Thoracic aorta (tissue), 2 donors: ENCODE measurements around the gene DAB2. TPM values are rescaled to one million over a fixed set of nuclear protein-coding genes. Genes with fewer than 3 reads are reported as not detected.
A peak's percentile ranks its signal among the peaks of the same experiment; 100 is the strongest.

Experiments used
- ATAC-seq: fragments of 150-250 bp; one replicate; pipeline ENCODE4 v1.8.0; 2017; ENCODE audit warnings: low read depth; ENCODE audit not compliant: insufficient number of reproducible peaks, low FRiP score
- DNase-seq: peaks from one replicate; pipeline ENCODE4 v3.0.0-alpha.2; 2020; ENCODE audit warnings: low spot score
- H3K27ac ChIP-seq, 2 donors: fragments of 200-600 bp; sonication (generic); 1 replicate in 1 of 2; 2 replicates in 1 of 2; pipeline ENCODE4 v1.5.1; 2016; ENCODE audit warnings: mild to moderate bottlenecking in 2 of 2, moderate library complexity in 2 of 2
- H3K27me3 ChIP-seq: fragments of 200-600 bp; sonication (generic); replicated peaks from 2 replicates; pipeline ENCODE4 v1.6.0; 2016; ENCODE audit warnings: mild to moderate bottlenecking; ENCODE audit not compliant: insufficient read depth
- H3K36me3 ChIP-seq: fragments of 200-600 bp; sonication (generic); one replicate; pipeline ENCODE4 v1.5.1; 2016
- H3K4me1 ChIP-seq, 2 donors: fragments of 200-600 bp; sonication (generic); 1 replicate in 1 of 2; 2 replicates in 1 of 2; pipeline versions ENCODE4 v1.5.1 to v1.6.0; 2016; ENCODE audit warnings: low read depth in 2 of 2, mild to moderate bottlenecking in 1 of 2; ENCODE audit not compliant: control insufficient read depth in 1 of 2
- H3K4me3 ChIP-seq: fragments of 200-600 bp; sonication (generic); 2 replicates; pipeline ENCODE4 v1.5.1; 2016; ENCODE audit warnings: mild to moderate bottlenecking
- H3K9me3 ChIP-seq: fragments of 200-600 bp; sonication (generic); 2 replicates; pipeline ENCODE4 v1.5.1; 2016
- total RNA-seq, 2 donors: library from RNA; depleted of rRNA; stranded (reverse); fragments of >200 nt; gene quantifications; one replicate each; pipeline versions ENCODE4 v1.1.0 to v1.2.3, GENCODE V29; 2016
- TF ChIP-seq, protein P1 (sequence below): fragments of 200-600 bp; sonication (generic); IDR thresholded peaks from one replicate; pipeline ENCODE4 v1.5.1; 2019; ENCODE audit warnings: antibody characterized with exemption

Gene DAB2
- total RNA-seq, 2 donors from 2014 or later = 162 to 187 TPM

DNA sequence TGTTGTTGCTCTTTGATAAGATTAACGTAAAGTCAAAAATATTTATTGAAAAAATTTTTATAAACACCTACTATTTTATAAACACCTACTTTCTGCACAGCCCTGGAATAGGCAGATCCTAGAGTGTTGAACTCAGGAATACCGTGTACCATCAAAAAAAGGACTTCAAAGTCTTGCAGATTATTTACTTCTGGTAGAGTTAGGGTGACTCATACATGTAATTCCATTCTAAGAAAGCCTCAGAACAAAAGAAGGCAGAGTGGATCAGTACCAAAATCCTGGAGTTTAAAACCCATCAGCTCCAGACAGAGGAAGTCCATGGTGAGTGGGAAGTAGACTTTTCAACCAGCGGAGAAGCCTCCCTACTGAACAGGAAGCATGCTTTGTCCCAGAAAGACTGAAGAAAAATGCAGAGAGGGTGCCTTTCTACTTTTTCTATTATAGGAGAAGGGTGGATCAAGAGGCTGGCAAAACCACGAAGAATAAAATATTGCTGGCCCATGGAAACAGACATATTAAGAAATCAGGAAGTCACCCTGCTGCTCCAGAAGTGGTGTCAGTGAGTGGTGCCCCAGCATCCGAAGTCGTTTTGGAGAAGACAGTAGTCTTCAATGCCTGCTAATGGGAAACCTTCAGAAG is 45.1 kb upstream of the DAB2 start:
- H3K27me3 ChIP-seq = no peaks in the 10 kb centered on the region
- no peaks in the 10 kb centered on the region for H3K9me3 ChIP-seq
- peaks cover 0 to 4% of the 10 kb centered on the region in 2 donors for H3K4me1 ChIP-seq
- no peaks in the 10 kb centered on the region for H3K36me3 ChIP-seq
- H3K27ac ChIP-seq = no peak overlapping the region
- ATAC-seq = no peak
- no peak overlapping the region for H3K4me3 ChIP-seq
- no peak for DNase-seq
- TF ChIP-seq, protein P1, sequence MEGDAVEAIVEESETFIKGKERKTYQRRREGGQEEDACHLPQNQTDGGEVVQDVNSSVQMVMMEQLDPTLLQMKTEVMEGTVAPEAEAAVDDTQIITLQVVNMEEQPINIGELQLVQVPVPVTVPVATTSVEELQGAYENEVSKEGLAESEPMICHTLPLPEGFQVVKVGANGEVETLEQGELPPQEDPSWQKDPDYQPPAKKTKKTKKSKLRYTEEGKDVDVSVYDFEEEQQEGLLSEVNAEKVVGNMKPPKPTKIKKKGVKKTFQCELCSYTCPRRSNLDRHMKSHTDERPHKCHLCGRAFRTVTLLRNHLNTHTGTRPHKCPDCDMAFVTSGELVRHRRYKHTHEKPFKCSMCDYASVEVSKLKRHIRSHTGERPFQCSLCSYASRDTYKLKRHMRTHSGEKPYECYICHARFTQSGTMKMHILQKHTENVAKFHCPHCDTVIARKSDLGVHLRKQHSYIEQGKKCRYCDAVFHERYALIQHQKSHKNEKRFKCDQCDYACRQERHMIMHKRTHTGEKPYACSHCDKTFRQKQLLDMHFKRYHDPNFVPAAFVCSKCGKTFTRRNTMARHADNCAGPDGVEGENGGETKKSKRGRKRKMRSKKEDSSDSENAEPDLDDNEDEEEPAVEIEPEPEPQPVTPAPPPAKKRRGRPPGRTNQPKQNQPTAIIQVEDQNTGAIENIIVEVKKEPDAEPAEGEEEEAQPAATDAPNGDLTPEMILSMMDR = no peak

DNA sequence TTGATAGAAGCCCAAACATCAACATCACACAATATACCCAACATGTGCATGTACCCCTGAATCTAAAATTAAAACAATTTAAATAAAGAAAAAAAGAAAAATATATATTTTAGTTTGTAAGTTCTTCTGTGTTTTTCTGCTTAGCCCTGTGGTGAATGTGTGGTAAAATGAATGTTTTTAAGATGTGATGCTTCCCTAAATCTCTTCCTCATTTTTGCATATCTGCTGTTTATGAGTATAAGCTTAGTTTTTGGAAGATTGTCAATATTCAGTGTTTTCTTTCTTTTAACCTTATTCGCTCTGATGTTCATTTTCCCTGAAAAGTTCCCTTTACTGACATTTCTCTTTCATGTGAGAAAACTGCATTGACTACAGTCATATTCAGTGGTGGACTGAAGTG is 44.4 kb upstream of the DAB2 start:
- no peaks in the 10 kb centered on the region for H3K27me3 ChIP-seq
- H3K4me1 ChIP-seq = no peaks in the 10 kb centered on the region
- no peaks in the 10 kb centered on the region for H3K36me3 ChIP-seq
- ATAC-seq = no peak
- TF ChIP-seq, protein P1 = no peak
- H3K9me3 ChIP-seq = no peaks in the 10 kb centered on the region
- no peak overlapping the region for H3K27ac ChIP-seq
- H3K4me3 ChIP-seq = no peak overlapping the region
- DNase-seq = no peak

DNA sequence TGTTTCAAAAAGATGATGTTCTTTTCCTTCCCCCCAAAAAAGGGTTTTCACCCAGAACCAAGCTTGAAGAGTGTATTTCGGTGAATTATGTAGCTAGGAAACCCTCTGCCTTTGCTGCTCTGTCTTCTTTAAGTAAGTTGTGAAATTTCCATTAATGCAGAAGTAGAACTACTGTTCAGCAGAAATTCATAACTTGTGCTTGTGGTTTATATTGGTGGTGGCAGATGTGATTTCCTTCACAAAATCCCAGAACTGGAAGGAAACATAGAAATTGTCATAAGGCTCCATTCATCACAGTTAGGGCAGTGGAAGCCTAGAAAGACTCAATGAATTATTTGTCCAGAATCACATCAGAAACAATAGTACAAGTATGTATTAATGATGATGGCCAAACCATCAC is 42.1 kb upstream of the DAB2 start:
- TF ChIP-seq, protein P1 = no peak
- Histone ChIP-seq H3K27me3 (no peaks in the 10 kb centered on the region), H3K4me1 (no peaks in the 10 kb centered on the region), H3K27ac (peak overlapping the region in 1 of 2 donors; percentile 27), H3K4me3 (no peak overlapping the region), H3K36me3 (no peaks in the 10 kb centered on the region), H3K9me3 (no peaks in the 10 kb centered on the region)
- no peak for DNase-seq
- ATAC-seq = no peak

DNA sequence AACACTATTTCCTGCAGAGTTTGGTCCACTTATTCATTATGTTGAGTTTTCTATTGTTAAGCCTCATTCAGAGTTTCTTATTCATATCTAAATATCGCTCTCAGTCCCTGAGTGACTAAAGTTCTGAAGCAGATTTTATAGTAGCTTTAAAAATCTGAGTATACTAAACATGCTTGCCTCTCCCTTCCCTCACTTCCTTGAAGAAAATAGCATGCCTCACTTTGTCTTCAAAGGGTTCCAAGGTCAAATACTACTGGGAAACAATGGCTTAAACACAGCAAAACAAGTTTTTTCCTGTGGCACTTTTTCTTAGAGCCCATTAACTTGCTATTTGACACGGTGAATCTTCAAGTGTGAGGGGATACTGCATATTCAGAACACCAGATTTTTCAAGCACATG is 41.1 kb upstream of the DAB2 start:
- Histone ChIP-seq H3K4me3 (no peak overlapping the region), H3K27me3 (no peaks in the 10 kb centered on the region), H3K9me3 (no peaks in the 10 kb centered on the region), H3K36me3 (no peaks in the 10 kb centered on the region), H3K4me1 (no peaks in the 10 kb centered on the region), H3K27ac (no peak overlapping the region)
- TF ChIP-seq, protein P1 = no peak
- DNase-seq = no peak
- no peak for ATAC-seq

DNA sequence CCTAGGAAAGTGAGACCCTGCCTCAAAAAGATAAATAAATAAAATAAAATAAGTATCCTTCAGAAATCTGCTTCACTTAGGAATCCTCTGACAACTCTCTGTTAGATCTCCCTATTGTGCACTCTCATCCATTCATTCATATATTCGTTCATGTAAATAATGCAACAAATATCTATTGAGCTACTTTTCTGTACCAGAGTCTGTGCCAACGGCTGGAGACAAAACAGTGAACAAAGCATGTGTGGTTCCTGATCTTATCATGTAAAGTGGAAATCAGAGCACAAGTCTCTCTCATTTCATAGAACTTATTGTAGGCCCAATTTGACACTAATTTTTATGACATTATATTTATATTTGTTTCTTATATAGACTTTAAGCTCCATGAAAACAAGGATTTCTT is 40.3 kb upstream of the DAB2 start:
- Histone ChIP-seq H3K9me3 (no peaks in the 10 kb centered on the region), H3K27ac (no peak overlapping the region), H3K4me1 (no peaks in the 10 kb centered on the region), H3K36me3 (no peaks in the 10 kb centered on the region), H3K27me3 (no peaks in the 10 kb centered on the region), H3K4me3 (no peak overlapping the region)
- DNase-seq = no peak
- no peak for ATAC-seq
- TF ChIP-seq, protein P1 = no peak
